K562 (cell line): ENCODE data around the gene PUS7. TPM values are rescaled to one million over a fixed set of nuclear protein-coding genes. Genes with fewer than 3 reads are reported as not detected.
A peak's percentile ranks its signal among the peaks of the same experiment; 100 is the strongest.

Experiments used
- ATAC-seq: fragments of 200-7000 bp; cut with Tn5 transposase; 3 replicates; pipeline ENCODE4 v1.9.1; 2020; ENCODE audit warnings: moderate library complexity
- BruUV-seq: library from RNA; stranded (reverse); fragments of 400-500 nt; replicated peaks from 2 replicates; lab custom pipeline; 2021; lab: Mats Ljungman, UMichigan
- CTCF ChIA-PET: fragments of 300-600 bp; formaldehyde crosslinking; extraction: SDS; loops from one replicate; lab custom pipeline; 2021; ENCODE audit warnings: low intra/inter-chr PET ratio; lab: Yijun Ruan, JAX
- POLR2A ChIA-PET: fragments of 300-600, 350-650 bp; sonication (Branson Sonifier 250); formaldehyde crosslinking; extraction: SDS; loops from one replicate; lab custom pipeline; 2021; ENCODE audit warnings: antibody characterized with exemption, inconsistent platforms; lab: Yijun Ruan, JAX
- DNase-seq, 4 experiments: peaks; one replicate each; pipeline versions ENCODE4 v3.0.0 to v3.0.0-alpha.2; 2011 to 2018; ENCODE audit warnings: low spot score in 3 of 4, mixed read lengths in 3 of 4; ENCODE audit errors: extremely low read depth in 1 of 4
- FAIRE-seq: peaks from 2 replicates; lab custom pipeline; 2011; peaks lifted over from hg19 to GRCh38; lab: Jason Lieb, UNC
- H2AFZ ChIP-seq: 2 replicates; pipeline ENCODE4 v1.6.0; 2011; ENCODE audit warnings: low read depth, low read length, control low read depth, inconsistent platforms
- H3K27ac ChIP-seq: fragments of 200-600 bp; 3 replicates; pipeline ENCODE4 v1.8.0; 2011; ENCODE audit warnings: low read depth, mild to moderate bottlenecking, control low read depth, inconsistent platforms, low read length, moderate library complexity, mixed read lengths; ENCODE audit errors: extremely low read depth
- H3K27me3 ChIP-seq, 2 experiments: fragments of 300-600 bp in 1 of 2; 2 replicates in 1 of 2; 3 replicates in 1 of 2; pipeline versions ENCODE4 v1.6.0 to v1.8.0; 2011; ENCODE audit warnings: inconsistent platforms in 2 of 2, low read length in 2 of 2, mild to moderate bottlenecking in 1 of 2, mixed read lengths in 1 of 2, moderate library complexity in 1 of 2; ENCODE audit not compliant: control insufficient read depth in 2 of 2, insufficient read depth in 2 of 2
- H3K36me3 ChIP-seq: fragments of 300-600 bp; 3 replicates; pipeline ENCODE4 v1.8.0; 2011; ENCODE audit warnings: mild to moderate bottlenecking, low read length, inconsistent platforms; ENCODE audit not compliant: control insufficient read depth, insufficient read depth
- H3K4me1 ChIP-seq, 2 experiments: fragments of 200-600 bp in 1 of 2; replicated peaks in 1 of 2; 2 replicates in 1 of 2; 3 replicates in 1 of 2; pipeline versions ENCODE4 v1.5.1 to v1.8.0; 2011; ENCODE audit warnings: inconsistent platforms in 2 of 2, low read length in 2 of 2, mild to moderate bottlenecking in 1 of 2, mixed read lengths in 1 of 2, moderate library complexity in 1 of 2; ENCODE audit not compliant: control insufficient read depth in 2 of 2, insufficient read depth in 2 of 2
- H3K4me2 ChIP-seq: 2 replicates; pipeline ENCODE4 v1.6.1; 2011; ENCODE audit warnings: low read length, control low read depth, inconsistent platforms, mixed read lengths; ENCODE audit not compliant: insufficient read depth
- H3K4me3 ChIP-seq: fragments of 200-600 bp; sonication (generic), shearing (Covaris generic); 2 replicates; pipeline ENCODE4 v1.5.1; 2016; ENCODE audit warnings: control low read depth, inconsistent platforms
- H3K79me2 ChIP-seq: fragments of 200-600 bp; 3 replicates; pipeline ENCODE4 v1.8.0; 2011; ENCODE audit warnings: low read length, inconsistent platforms; ENCODE audit not compliant: control insufficient read depth, insufficient read depth
- H3K9ac ChIP-seq, 2 experiments: 2 replicates each; pipeline versions ENCODE4 v1.6.0 to v1.6.1; 2011; ENCODE audit warnings: low read depth in 2 of 2, low read length in 2 of 2, control low read depth in 1 of 2, inconsistent platforms in 1 of 2, mild to moderate bottlenecking in 1 of 2, mixed read lengths in 1 of 2; ENCODE audit not compliant: insufficient read depth in 1 of 2
- H3K9me1 ChIP-seq: one replicate; pipeline ENCODE4 v1.6.0; 2011; ENCODE audit warnings: inconsistent platforms, mild to moderate bottlenecking, low read length, moderate library complexity; ENCODE audit not compliant: control insufficient read depth, insufficient read depth
- H3K9me3 ChIP-seq: replicated peaks from 2 replicates; pipeline ENCODE4 v1.5.1; 2011; ENCODE audit warnings: low read depth, low read length, inconsistent platforms; ENCODE audit not compliant: control insufficient read depth, insufficient read depth
- H4K20me1 ChIP-seq: replicated peaks from 2 replicates; pipeline ENCODE4 v1.6.1; 2011; ENCODE audit warnings: low read length, inconsistent platforms, mixed read lengths; ENCODE audit not compliant: control insufficient read depth, insufficient read depth
- ELF1 ChIP-seq: fragments of 200-800 bp; sonication (Bioruptor generic); IDR thresholded peaks from 2 replicates; pipeline ENCODE4 v1.6.1; 2016; ENCODE audit warnings: missing genetic modification characterization, missing compliant biosample characterization
- GTF2F1 ChIP-seq: IDR thresholded peaks from 2 replicates; pipeline ENCODE4 v1.6.1; 2011; ENCODE audit warnings: low read depth, low read length, improper control_type of control experiment
- KHSRP ChIP-seq: fragments of 450-650 bp; IDR thresholded peaks from 2 replicates; pipeline ENCODE4 v1.6.1; 2017
- ZBTB17 ChIP-seq: fragments of 450-650 bp; formaldehyde crosslinking; IDR thresholded peaks from 2 replicates; pipeline ENCODE4 v1.4.0; 2020; ENCODE audit warnings: mild to moderate bottlenecking
- ZNF174 ChIP-seq: fragments of 250-450 bp; sonication (Bioruptor Pico); IDR thresholded peaks from 2 replicates; pipeline ENCODE4 v1.4.0; 2020; ENCODE audit warnings: mild to moderate bottlenecking
- ZNF778 ChIP-seq: fragments of 450-650 bp; formaldehyde crosslinking; IDR thresholded peaks from 2 replicates; pipeline ENCODE4 v1.4.0; 2020; ENCODE audit warnings: mild to moderate bottlenecking, moderate library complexity
- ZNF830 ChIP-seq: fragments of 250-450 bp; sonication (Bioruptor Pico); IDR thresholded peaks from 2 replicates; pipeline ENCODE4 v1.5.0; 2021; ENCODE audit warnings: mild to moderate bottlenecking
- WGBS: fragments of 100-300 bp; shearing (Covaris generic); methylation state at CpG from one replicate; pipeline ENCODE4 v1.1.6; 2016; ENCODE audit warnings: low coverage, mixed read lengths; ENCODE audit not compliant: insufficient coverage; ENCODE audit errors: missing lambda C conversion rate; 5-methylcytosine and 5-hydroxymethylcytosine counted together
- in situ Hi-C: fragments of 300-500 bp; cut with MboI; formaldehyde crosslinking; loops from 4 replicates; pipeline ENCODE4 v1.15.0; 2018; ENCODE audit warnings: inconsistent platforms, mixed read lengths
- intact Hi-C: fragments of 100-400 bp; cut with micrococcal nuclease; formaldehyde crosslinking; loops from 2 replicates; pipeline ENCODE4 v1.14.2; 2022
- polyA plus RNA-seq, 8 experiments: library from polyadenylated mRNA; depleted of rRNA in 4 of 8; stranded (reverse) in 5 of 8; unstranded in 3 of 8; fragments of >200 nt; fragmentation: Nextera tagmentation in 2 of 8; fragmentation: Illumina TruSeq in 1 of 8; extraction: Ambion mirVana in 2 of 8; extraction: Trizol in 1 of 8; gene quantifications; 2 replicates each; pipeline versions ENCODE4 v1.2.1 to v1.2.3, GENCODE V29; 2011 to 2014; ENCODE audit warnings: inconsistent platforms in 1 of 8, missing spikeins in 1 of 8
- total RNA-seq, 7 experiments: library from RNA; depleted of rRNA in 6 of 7; stranded (reverse); fragments of >200 nt in 6 of 7; fragmentation: Illumina TruSeq in 2 of 7; extraction: Trizol in 2 of 7; gene quantifications; 2 replicates each; pipeline versions ENCODE4 v1.2.1 to v1.2.3, GENCODE V29; 2011 to 2021; ENCODE audit warnings: low replicate concordance in 1 of 7
- TF ChIP-seq, protein P1 (sequence below), 2 experiments: fragments of 450-650 bp; IDR thresholded peaks; 2 replicates each; pipeline ENCODE4 v1.6.1; 2016; ENCODE audit warnings: mild to moderate bottlenecking in 2 of 2, borderline replicate concordance in 1 of 2, low read depth in 1 of 2, moderate library complexity in 1 of 2
- TF ChIP-seq, protein P2 (sequence below), 2 experiments: fragments of 200-800 bp in 1 of 2; sonication (Bioruptor generic) in 1 of 2; sonication (generic) in 1 of 2; formaldehyde crosslinking in 1 of 2; IDR thresholded peaks in 1 of 2; conservative IDR thresholded peaks in 1 of 2; 2 replicates each; pipeline versions ENCODE4 v1.5.0 to v1.6.1; 2016 to 2020; ENCODE audit warnings: missing compliant biosample characterization in 1 of 2, missing genetic modification characterization in 1 of 2, missing genetic modification reagents in 1 of 2

PUS7 gene
- total and polyA plus RNA-seq, 9 of the 15 experiments (the other 6 are each of a cell fraction or from before 2014, with no cell fraction given), result 15.1 to 95.6 (median 63.2) TPM

DNA sequence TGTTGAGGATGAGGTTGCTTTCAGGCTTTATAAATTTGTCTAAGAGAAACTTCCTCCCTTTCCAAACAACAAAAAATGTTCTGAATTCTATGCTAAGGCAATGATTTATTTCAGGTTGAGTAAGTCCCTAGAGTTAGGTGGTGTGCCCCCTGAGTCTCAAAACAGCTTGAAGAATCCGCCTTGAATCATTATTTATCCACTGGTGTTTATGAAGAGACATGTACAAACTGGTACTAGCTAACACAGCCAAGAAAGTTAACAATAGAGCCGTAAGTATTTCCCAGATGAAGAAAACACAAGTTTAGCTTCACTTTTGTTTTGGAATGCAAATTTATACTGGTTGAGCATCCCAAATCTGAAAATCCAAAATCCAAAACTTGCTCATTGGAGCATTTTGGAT is 67.2 kb downstream of the PUS7 start:
- H2AFZ ChIP-seq, result no peak overlapping the region
- BruUV-seq, result no TSS peak
- H3K27ac ChIP-seq, result no peak overlapping the region
- WGBS, result 87% methylated on average over 2 of the region's 2 CpGs
- no peak overlapping the region for H3K4me3 ChIP-seq
- POLR2A ChIA-PET, result interaction anchor here (0.6 to 1.1 kb wide), 5 partner anchors 10 to 56 kb away, joined by 3 to 6 read pairs (median 3); no protein-coding TSS in a partner anchor
- no peak overlapping the region for H3K4me2 ChIP-seq
- ATAC-seq, result no peak
- no peaks in the 10 kb centered on the region; a peak in 1 of 5 replicates for H3K4me1 ChIP-seq
- CTCF ChIA-PET, result no interaction called here
- intact Hi-C loops, result no loop called here
- peaks cover 33% of the 10 kb centered on the region; the same call in 2 of the 3 replicates for H3K36me3 ChIP-seq
- in situ Hi-C loops, result no loop called here
- H3K9me1 ChIP-seq, result no peaks in the 10 kb centered on the region
- no peaks in the 10 kb centered on the region for H3K27me3 ChIP-seq
- H3K79me2 ChIP-seq, result no peaks in the 10 kb centered on the region
- H3K9me3 ChIP-seq, result no peaks in the 10 kb centered on the region
- DNase-seq, result peak in 1 of 4 experiments; percentile 10
- H3K9ac ChIP-seq, result no peak overlapping the region
- no peaks in the 10 kb centered on the region for H4K20me1 ChIP-seq
- FAIRE-seq, result no peak
- no peak for TF ChIP-seq ZNF778 (CRISPR knock-in tag)
- no peak for TF ChIP-seq ZBTB17 (CRISPR knock-in tag)
- TF ChIP-seq KHSRP, result no peak
- TF ChIP-seq ZNF830, result no peak
- no peak for TF ChIP-seq ZNF174
- TF ChIP-seq GTF2F1, result no peak
- TF ChIP-seq, protein P1, sequence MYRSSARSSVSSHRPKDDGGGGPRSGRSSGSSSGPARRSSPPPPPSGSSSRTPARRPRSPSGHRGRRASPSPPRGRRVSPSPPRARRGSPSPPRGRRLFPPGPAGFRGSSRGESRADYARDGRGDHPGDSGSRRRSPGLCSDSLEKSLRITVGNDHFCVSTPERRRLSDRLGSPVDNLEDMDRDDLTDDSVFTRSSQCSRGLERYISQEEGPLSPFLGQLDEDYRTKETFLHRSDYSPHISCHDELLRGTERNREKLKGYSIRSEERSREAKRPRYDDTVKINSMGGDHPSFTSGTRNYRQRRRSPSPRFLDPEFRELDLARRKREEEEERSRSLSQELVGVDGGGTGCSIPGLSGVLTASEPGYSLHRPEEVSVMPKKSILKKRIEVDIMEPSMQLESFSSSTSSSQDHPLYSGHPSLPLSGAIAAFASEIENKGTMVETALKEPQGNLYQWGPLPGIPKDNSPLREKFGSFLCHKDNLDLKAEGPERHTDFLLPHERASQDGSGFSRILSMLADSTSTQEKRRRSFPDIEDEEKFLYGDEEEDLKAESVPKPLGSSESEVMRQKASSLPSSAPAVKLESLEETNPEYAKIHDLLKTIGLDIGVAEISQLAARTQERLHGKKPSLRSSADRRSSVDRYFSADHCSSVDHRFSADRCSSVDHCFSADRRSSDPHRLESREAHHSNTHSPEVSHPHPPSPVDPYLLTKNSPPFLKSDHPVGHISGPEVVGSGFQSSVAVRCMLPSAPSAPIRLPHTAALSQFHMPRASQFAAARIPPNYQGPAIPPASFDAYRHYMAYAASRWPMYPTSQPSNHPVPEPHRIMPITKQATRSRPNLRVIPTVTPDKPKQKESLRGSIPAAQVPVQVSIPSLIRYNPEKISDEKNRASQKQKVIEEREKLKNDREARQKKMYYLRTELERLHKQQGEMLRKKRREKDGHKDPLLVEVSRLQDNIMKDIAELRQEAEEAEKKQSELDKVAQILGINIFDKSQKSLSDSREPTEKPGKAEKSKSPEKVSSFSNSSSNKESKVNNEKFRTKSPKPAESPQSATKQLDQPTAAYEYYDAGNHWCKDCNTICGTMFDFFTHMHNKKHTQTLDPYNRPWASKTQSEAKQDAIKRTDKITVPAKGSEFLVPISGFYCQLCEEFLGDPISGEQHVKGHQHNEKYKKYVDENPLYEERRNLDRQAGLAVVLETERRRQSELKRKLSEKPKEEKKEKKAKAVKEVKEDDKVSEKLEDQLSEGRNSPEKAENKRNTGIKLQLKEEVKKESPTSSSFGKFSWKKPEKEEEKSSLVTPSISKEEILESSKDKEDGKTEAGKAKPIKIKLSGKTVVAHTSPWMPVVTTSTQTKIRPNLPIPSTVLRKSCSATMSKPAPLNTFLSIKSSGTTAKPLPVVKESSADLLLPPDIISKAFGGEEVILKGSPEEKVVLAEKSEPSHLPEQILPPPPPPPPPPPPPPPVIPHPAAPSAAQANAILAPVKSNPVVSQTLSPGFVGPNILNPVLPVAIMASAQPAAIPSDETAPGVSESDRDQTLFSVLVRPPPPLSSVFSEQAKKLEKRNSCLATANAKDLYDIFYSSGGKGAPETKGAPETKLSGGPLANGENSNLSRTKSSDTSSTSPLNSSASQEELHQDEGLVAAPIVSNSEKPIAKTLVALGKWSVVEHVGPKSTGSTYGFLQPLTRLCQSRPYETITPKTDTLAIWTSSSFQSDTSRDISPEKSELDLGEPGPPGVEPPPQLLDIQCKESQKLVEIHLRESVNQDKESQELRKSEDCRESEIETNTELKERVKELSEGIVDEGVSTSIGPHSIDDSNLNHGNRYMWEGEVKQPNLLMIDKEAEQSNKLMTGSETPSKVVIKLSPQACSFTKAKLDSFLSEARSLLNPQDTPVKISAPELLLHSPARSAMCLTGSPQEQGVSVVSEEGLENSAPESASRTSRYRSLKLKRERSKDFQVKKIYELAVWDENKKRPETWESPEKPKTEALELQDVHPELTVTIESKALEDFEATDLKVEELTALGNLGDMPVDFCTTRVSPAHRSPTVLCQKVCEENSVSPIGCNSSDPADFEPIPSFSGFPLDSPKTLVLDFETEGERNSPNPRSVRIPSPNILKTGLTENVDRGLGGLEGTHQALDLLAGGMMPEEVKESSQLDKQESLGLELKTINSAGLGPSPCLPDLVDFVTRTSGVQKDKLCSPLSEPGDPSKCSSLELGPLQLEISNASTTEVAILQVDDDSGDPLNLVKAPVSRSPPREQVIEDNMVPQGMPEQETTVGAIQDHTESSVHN (IDR thresholded peaks at IDR 0.05; ENCODE audit: borderline replicate concordance in 1 of 2, low read depth in 1 of 2), result no peak
- no peak for TF ChIP-seq ELF1 (tag)
- TF ChIP-seq, protein P2, sequence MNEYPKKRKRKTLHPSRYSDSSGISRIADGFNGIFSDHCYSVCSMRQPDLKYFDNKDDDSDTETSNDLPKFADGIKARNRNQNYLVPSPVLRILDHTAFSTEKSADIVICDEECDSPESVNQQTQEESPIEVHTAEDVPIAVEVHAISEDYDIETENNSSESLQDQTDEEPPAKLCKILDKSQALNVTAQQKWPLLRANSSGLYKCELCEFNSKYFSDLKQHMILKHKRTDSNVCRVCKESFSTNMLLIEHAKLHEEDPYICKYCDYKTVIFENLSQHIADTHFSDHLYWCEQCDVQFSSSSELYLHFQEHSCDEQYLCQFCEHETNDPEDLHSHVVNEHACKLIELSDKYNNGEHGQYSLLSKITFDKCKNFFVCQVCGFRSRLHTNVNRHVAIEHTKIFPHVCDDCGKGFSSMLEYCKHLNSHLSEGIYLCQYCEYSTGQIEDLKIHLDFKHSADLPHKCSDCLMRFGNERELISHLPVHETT (CRISPR knock-in tag; conservative IDR thresholded peaks at IDR 0.05 in 1 of 2, IDR thresholded peaks at IDR 0.05 in 1 of 2), result no peak
